Body of pancreas (tissue), 4 donors: ENCODE data around the gene TUBA3D.
"Not testable (repeated sequence)": the region's sequence is repeated elsewhere in the genome, so short reads cannot be mapped to it uniquely, and the experiment has no call there.

Source experiments
- POLR2A ChIP-seq, 3 donors: fragments of 450-650 bp; IDR thresholded peaks; one replicate each; pipeline ENCODE4 v1.6.1; 2016; ENCODE audit warnings: antibody characterized with exemption in 3 of 3, mild to moderate bottlenecking in 2 of 3
- TF ChIP-seq, protein P1 (sequence below), 7 experiments: fragments of 450-650 bp in 4 of 7; fragments of 200-600 bp in 3 of 7; sonication (generic) in 3 of 7; IDR thresholded peaks; one replicate each; pipeline ENCODE4 v1.5.1; 2016 to 2019; ENCODE audit warnings: antibody characterized with exemption in 7 of 7

DNA sequence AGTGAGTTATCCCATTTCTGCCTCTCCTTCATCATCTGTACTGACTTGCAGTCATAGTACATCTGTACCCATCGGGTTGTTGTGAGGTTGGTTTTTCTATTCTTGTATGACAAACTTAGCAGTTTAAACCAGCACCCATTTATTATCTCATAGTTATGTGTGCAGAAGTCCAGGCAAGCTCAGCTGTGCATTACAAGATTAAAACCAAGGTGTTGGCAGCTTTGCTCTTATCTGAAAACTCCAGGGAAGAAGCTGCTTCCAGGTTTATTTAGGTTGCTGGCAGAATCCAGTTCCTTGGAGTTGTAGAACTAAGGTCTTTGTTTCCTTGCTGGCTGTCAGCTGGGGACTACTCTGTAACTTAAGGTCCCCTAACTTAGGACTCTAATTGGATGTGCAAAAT, 19.6 kb downstream of the TUBA3D start:
- TF ChIP-seq, protein P1, sequence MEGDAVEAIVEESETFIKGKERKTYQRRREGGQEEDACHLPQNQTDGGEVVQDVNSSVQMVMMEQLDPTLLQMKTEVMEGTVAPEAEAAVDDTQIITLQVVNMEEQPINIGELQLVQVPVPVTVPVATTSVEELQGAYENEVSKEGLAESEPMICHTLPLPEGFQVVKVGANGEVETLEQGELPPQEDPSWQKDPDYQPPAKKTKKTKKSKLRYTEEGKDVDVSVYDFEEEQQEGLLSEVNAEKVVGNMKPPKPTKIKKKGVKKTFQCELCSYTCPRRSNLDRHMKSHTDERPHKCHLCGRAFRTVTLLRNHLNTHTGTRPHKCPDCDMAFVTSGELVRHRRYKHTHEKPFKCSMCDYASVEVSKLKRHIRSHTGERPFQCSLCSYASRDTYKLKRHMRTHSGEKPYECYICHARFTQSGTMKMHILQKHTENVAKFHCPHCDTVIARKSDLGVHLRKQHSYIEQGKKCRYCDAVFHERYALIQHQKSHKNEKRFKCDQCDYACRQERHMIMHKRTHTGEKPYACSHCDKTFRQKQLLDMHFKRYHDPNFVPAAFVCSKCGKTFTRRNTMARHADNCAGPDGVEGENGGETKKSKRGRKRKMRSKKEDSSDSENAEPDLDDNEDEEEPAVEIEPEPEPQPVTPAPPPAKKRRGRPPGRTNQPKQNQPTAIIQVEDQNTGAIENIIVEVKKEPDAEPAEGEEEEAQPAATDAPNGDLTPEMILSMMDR (IDR thresholded peaks at IDR 0.05) = not testable (repeated sequence)
- not testable (repeated sequence) for TF ChIP-seq POLR2A (IDR thresholded peaks at IDR 0.05)
